IPS-18a (cell line): ENCODE measurements around the gene HSD3B2.

Experiments
- H3K27ac ChIP-seq: one replicate; pipeline ENCODE4 v1.5.1; 2013; ENCODE audit warnings: low read length
- H3K27me3 ChIP-seq: one replicate; pipeline ENCODE4 v1.6.1; 2013; ENCODE audit warnings: mild to moderate bottlenecking, low read length; ENCODE audit not compliant: control insufficient read depth, insufficient read depth
- H3K36me3 ChIP-seq: one replicate; pipeline ENCODE4 v1.6.1; 2013; ENCODE audit warnings: low read depth, low read length; ENCODE audit not compliant: control insufficient read depth
- H3K4me1 ChIP-seq: one replicate; pipeline ENCODE4 v1.6.1; 2013; ENCODE audit warnings: low read depth, low read length; ENCODE audit not compliant: control insufficient read depth
- H3K4me3 ChIP-seq: one replicate; pipeline ENCODE4 v1.5.1; 2013; ENCODE audit warnings: low read length
- H3K9ac ChIP-seq: one replicate; pipeline ENCODE4 v1.6.1; 2013; ENCODE audit warnings: mild to moderate bottlenecking, low read length, moderate library complexity
- H3K9me3 ChIP-seq: one replicate; pipeline ENCODE4 v1.6.1; 2013; ENCODE audit warnings: low read depth, low read length; ENCODE audit not compliant: control insufficient read depth

The HSD3B2 gene

DNA sequence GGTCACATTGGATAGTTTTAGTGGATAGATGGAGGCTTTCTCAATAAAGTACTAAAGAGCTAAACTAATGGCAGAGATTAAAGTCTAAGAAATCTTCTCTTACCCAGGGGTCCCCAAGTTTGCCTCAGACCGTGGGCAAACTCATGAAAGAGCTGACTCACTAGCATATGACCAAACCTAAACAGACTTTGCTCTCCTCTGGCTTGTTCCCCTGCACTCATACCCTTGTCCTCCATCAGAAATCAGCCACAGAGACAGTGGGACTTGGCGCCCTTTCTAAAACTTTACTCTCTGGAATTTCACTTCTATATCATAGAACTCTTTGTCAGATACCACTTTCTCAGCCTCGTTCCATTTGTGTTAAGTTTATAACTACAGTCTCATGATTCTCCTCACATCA lies 17.0 kb upstream of the HSD3B2 start:
- Histone ChIP-seq H3K9ac (no peak overlapping the region), H3K4me3 (no peak overlapping the region), H3K27ac (no peak overlapping the region), H3K36me3 (no peaks in the 10 kb centered on the region), H3K9me3 (no peaks in the 10 kb centered on the region), H3K27me3 (no peaks in the 10 kb centered on the region), H3K4me1 (no peaks in the 10 kb centered on the region)

DNA sequence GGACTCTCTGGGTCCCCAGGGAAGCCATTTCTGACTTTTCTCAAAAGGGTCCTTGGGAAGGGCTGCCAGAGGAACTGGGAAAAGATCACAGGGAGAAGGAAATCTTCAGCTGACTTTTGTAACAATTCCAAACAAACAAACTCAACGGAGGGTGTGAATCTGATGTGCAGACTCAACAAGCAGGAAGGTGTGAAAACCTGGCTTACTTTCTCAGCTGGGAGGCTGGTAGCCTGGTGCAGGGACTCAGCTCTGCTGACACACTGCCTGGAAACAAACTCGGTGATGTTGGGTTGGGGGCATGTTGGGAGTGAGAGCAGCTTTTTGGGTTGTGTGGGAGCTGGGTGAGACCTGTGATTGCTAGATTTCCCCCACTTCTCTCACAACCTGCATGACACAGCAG lies 10.2 kb upstream of the HSD3B2 start:
- H3K4me3 ChIP-seq, result no peak overlapping the region
- no peak overlapping the region for H3K9ac ChIP-seq
- no peaks in the 10 kb centered on the region for H3K4me1 ChIP-seq
- H3K27ac ChIP-seq, result no peak overlapping the region
- H3K27me3 ChIP-seq, result no peaks in the 10 kb centered on the region
- H3K36me3 ChIP-seq, result no peaks in the 10 kb centered on the region
- H3K9me3 ChIP-seq, result no peaks in the 10 kb centered on the region

DNA sequence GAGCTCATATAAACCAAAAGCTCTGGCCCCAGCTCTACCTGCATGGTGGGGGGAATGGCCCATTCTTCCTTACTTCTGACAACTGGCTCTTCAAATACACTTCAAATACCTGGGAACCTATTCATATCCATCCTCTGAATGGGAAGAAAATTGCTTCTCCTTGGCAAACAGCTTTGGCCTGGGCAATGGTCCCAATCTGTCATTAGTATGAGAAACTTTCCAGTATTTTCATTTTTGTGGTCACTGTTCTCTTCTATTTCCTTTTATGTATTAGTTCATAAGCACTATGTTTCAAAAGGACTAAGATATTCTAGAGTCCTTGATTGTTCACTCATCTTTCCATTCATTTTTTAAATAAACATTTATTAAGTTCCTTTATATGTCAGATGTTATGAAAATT lies 5.2 kb upstream of the HSD3B2 start:
- no peak overlapping the region for H3K9ac ChIP-seq
- H3K4me1 ChIP-seq, result no peaks in the 10 kb centered on the region
- no peak overlapping the region for H3K4me3 ChIP-seq
- H3K27ac ChIP-seq, result no peak overlapping the region
- no peaks in the 10 kb centered on the region for H3K36me3 ChIP-seq
- no peaks in the 10 kb centered on the region for H3K9me3 ChIP-seq
- no peaks in the 10 kb centered on the region for H3K27me3 ChIP-seq

DNA sequence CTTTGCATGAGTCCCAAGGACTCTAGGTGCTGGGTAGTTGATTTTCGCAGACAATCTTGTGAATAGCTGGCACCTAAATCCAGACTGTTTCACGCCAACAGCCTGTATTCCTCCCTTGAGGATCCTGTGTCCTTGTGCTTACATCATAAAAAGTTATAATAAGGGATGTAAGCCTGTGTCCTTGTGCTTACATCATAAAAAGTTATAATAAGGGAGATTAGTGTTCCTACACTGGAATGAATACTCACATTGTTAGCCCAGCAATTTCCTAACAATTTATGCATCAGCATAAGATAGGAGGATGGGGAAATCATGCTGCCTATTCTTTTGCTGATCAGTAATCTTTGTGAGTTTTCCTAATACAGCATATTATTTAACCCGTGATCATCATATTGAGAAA lies 4.0 kb upstream of the HSD3B2 start:
- Histone ChIP-seq H3K9ac (no peak overlapping the region), H3K4me1 (no peaks in the 10 kb centered on the region), H3K4me3 (no peak overlapping the region), H3K9me3 (no peaks in the 10 kb centered on the region), H3K36me3 (no peaks in the 10 kb centered on the region), H3K27ac (no peak overlapping the region), H3K27me3 (no peaks in the 10 kb centered on the region)

DNA sequence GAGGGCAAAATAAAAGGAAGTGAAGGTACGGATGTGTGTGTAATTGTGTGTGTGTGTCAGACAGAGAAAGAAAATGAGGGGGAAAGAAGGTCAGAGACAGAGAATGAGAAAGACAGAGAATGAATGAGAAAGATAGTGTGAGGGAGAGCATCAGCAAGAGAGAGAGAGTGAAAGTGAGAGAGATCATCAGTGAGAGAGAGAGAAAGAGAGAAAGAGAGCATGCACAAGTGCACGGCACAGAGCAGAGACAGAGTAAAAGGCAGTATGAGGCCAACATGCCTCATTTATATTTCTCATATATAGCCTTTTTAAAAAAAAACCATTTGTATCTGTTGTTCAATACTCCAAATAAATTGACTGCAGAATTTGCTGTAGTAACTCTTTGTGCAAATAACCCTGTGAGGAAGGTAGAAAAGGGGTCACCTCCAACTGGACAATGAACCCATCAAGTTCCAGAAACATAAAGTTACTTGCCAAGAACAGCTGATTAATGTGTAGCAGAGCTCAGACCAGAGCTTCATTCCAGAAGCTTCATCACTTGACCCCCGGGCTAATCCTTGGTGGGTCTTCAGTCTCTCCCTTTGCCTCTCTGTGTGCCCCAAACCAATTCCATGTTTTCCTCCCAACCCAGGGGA lies 1.2 kb downstream of the HSD3B2 start:
- no peaks in the 10 kb centered on the region for H3K36me3 ChIP-seq
- no peak overlapping the region for H3K4me3 ChIP-seq
- H3K27ac ChIP-seq, result no peak overlapping the region
- H3K27me3 ChIP-seq, result no peaks in the 10 kb centered on the region
- no peaks in the 10 kb centered on the region for H3K4me1 ChIP-seq
- no peak overlapping the region for H3K9ac ChIP-seq
- H3K9me3 ChIP-seq, result no peaks in the 10 kb centered on the region

DNA sequence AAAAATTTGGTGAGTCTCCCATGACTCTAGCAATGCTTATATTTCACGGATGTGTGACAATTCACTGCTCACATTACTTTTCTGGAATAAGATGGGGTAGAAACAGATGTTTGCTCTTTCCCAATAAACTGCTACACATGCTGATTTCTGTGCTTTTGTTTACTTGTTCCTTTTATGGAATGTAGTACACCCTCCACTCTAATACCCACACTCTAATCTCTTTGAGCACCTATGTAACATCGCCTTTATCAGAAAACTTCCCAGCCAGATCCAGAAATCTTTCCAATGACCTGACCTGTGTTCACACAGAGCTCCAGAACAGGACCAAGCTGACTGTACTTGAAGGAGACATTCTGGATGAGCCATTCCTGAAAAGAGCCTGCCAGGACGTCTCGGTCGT lies 4.2 kb downstream of the HSD3B2 start:
- Histone ChIP-seq H3K9ac (no peak overlapping the region), H3K36me3 (no peaks in the 10 kb centered on the region), H3K27ac (no peak overlapping the region), H3K4me3 (no peak overlapping the region), H3K27me3 (no peaks in the 10 kb centered on the region), H3K9me3 (no peaks in the 10 kb centered on the region), H3K4me1 (no peaks in the 10 kb centered on the region)

DNA sequence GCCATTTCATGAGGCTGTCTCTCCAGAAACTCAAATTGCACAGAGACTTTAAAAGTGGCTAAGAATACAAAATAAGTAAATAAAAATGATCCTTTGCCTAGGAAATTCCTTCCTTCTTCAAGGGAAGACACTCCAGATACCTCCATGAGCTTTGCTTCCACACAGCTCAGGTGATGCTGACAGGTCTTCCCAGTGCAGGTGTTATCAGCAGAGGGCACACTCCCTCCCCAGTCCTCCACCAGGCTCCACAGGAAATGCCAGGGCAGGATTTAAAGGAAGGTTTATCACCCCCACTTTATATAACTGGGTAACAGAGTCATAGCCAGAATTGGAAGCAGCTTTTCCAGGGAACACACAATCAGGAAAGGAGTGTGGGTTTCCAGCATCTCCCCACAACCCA lies 5.7 kb downstream of the HSD3B2 start:
- Histone ChIP-seq H3K4me1 (no peaks in the 10 kb centered on the region), H3K4me3 (no peak overlapping the region), H3K9me3 (no peaks in the 10 kb centered on the region), H3K27ac (no peak overlapping the region), H3K9ac (no peak overlapping the region), H3K27me3 (no peaks in the 10 kb centered on the region), H3K36me3 (no peaks in the 10 kb centered on the region)

DNA sequence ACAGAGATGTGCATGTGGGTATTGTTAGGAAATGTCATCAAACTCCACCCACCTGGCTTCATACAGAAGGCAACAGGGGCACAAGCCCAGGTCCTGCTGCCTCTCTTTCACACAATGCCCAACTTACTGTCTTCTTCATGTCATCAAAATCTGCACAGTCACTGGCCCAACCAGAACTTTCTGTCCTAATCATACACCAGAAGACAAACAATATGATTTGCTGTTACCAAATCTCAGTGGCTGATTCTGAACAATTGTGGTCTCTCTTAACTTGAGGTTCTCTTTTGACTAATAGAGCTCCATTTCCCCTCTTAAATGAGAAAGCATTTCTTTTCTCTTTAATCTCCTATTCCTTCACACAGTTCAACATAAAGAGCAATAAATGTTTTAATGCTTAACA lies 7.7 kb downstream of the HSD3B2 start:
- Histone ChIP-seq H3K27me3 (no peaks in the 10 kb centered on the region), H3K9me3 (no peaks in the 10 kb centered on the region), H3K4me1 (no peaks in the 10 kb centered on the region), H3K9ac (no peak overlapping the region), H3K4me3 (no peak overlapping the region), H3K27ac (no peak overlapping the region), H3K36me3 (no peaks in the 10 kb centered on the region)

DNA sequence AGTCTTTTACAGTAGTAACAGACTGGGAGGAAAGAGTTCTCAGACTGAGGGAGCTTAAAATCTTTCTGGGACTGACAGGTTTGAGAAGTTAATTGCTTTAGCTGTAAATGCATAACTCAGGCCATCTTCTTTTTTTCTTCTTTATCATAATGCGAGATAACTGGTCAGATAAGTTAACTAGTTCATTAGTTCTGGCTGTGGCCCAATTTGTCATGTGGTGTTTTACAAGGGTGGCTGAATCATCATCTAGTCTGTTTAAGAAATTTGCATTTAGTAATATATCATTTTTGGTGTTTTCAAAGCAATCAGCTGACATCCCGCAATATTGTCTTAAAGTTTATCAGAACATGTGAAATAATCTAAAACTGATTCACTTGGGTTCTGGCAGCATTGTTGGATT lies 14.0 kb downstream of the HSD3B2 start:
- Histone ChIP-seq H3K4me3 (no peak overlapping the region), H3K4me1 (no peaks in the 10 kb centered on the region), H3K9me3 (no peaks in the 10 kb centered on the region)

DNA sequence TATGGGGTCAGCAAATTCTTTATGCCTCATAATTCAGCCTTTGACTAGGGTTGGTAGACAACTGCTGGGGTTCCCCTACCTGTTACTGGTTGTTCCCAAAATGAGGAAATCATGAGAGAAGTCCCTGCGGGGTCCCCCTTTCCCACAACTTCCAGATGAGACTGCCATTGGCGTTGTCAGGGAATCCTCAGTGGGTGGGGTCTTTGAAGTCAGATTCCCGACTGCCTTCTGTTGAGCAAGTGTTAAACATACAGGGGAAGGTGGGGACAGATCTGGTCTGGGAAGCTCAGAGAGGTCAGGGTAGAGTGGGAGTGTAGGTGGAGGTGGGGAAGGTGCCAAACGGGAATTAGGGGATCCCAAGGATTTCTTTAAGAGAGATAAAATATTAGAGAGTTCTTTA lies 14.7 kb downstream of the HSD3B2 start:
- no peaks in the 10 kb centered on the region for H3K36me3 ChIP-seq
- H3K9me3 ChIP-seq, result no peaks in the 10 kb centered on the region
- no peak overlapping the region for H3K9ac ChIP-seq
- no peak overlapping the region for H3K27ac ChIP-seq
- no peaks in the 10 kb centered on the region for H3K27me3 ChIP-seq
- no peaks in the 10 kb centered on the region for H3K4me1 ChIP-seq
- H3K4me3 ChIP-seq, result no peak overlapping the region

More for the DNA sequence above, 14.0 kb downstream of the HSD3B2 start:
- H3K9ac ChIP-seq, result no peak overlapping the region
- no peaks in the 10 kb centered on the region for H3K27me3 ChIP-seq
- H3K36me3 ChIP-seq, result no peaks in the 10 kb centered on the region
- H3K27ac ChIP-seq, result no peak overlapping the region

DNA sequence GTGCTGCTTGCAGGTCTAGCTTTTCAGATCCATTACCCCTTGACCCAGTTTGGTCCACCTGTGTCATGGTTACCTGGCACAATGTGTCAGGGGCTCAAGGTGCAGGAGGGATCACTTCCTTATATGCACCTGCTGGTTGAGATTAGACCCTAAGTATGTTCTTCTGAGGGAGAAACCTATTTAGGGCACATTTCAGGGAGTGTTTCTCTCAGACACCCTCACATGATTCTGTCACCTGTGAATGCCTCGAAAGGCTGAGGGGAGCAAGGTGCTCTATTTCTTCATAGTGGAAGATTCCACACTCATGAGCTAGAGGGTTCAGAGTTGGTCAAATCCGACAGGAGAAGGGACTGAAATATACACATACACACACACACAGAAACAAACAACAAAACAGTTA lies 15.5 kb downstream of the HSD3B2 start:
- Histone ChIP-seq H3K9me3 (no peaks in the 10 kb centered on the region), H3K27me3 (no peaks in the 10 kb centered on the region), H3K27ac (no peak overlapping the region)

DNA sequence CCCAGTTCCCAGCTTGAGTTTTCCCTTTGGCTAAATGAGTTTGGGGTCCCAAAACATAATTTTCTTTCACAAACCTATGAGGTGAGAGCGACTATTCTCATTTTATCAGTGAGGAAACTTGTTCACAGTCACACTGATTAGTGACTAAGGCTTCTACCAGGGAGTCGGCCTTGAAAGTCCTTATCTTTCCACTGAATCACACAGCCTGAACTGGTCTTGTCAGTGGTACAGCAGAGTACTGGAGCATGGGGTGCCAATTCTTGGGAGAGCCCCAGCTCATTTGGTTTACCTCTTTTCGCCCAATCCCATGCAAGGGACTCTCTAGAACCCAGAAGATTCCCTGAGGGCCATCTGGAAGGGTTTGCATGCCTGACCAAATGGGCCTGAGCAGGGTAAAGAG lies 16.9 kb downstream of the HSD3B2 start:
- H3K27ac ChIP-seq, result no peak overlapping the region
- no peaks in the 10 kb centered on the region for H3K36me3 ChIP-seq
- H3K9me3 ChIP-seq, result no peaks in the 10 kb centered on the region
- H3K4me1 ChIP-seq, result no peaks in the 10 kb centered on the region
- no peaks in the 10 kb centered on the region for H3K27me3 ChIP-seq
- H3K9ac ChIP-seq, result no peak overlapping the region
- H3K4me3 ChIP-seq, result no peak overlapping the region

More for the DNA sequence above, 15.5 kb downstream of the HSD3B2 start:
- H3K4me3 ChIP-seq, result no peak overlapping the region
- H3K9ac ChIP-seq, result no peak overlapping the region
- H3K36me3 ChIP-seq, result no peaks in the 10 kb centered on the region
- H3K4me1 ChIP-seq, result no peaks in the 10 kb centered on the region
